Keratinocyte (primary cell): ENCODE data around the gene CHST14. TPM values are rescaled to one million over a fixed set of nuclear protein-coding genes. Genes with fewer than 3 reads are reported as not detected.

Experiments
- DNase-seq: peaks from one replicate; pipeline ENCODE4 v3.0.0-alpha.2; 2011; ENCODE audit warnings: low read depth, missing footprints, low spot score
- FAIRE-seq: peaks from 2 replicates; lab custom pipeline; 2011; peaks lifted over from hg19 to GRCh38; lab: Jason Lieb, UNC
- H2AFZ ChIP-seq: 2 replicates; pipeline ENCODE4 v1.6.0; 2012; ENCODE audit warnings: low read length, control low read depth, inconsistent platforms; ENCODE audit not compliant: control insufficient read depth
- H3K27ac ChIP-seq: 2 replicates; pipeline ENCODE4 v1.5.1; 2011; ENCODE audit warnings: low read length; ENCODE audit not compliant: control insufficient read depth, insufficient read depth
- H3K27me3 ChIP-seq: 3 replicates; pipeline ENCODE4 v1.6.0; 2011; ENCODE audit warnings: low read length; ENCODE audit not compliant: control insufficient read depth, insufficient read depth; ENCODE audit errors: extremely low read depth
- H3K36me3 ChIP-seq, 2 experiments: 2 replicates in 1 of 2; 3 replicates in 1 of 2; pipeline ENCODE4 v1.5.1; 2011; ENCODE audit warnings: low read length in 2 of 2, mild to moderate bottlenecking in 1 of 2; ENCODE audit not compliant: control insufficient read depth in 2 of 2, insufficient read depth in 2 of 2; ENCODE audit errors: extremely low read depth in 1 of 2
- H3K4me1 ChIP-seq: 3 replicates; pipeline ENCODE4 v1.5.1; 2011; ENCODE audit warnings: low read length; ENCODE audit not compliant: control insufficient read depth, insufficient read depth; ENCODE audit errors: extremely low read depth
- H3K4me2 ChIP-seq: 3 replicates; pipeline ENCODE4 v1.6.0; 2011; ENCODE audit warnings: low read depth, low read length; ENCODE audit not compliant: control insufficient read depth, insufficient read depth; ENCODE audit errors: extremely low read depth
- H3K4me3 ChIP-seq, 3 experiments: fragments of 200-600 bp in 1 of 3; sonication (generic) in 1 of 3; 2 replicates in 2 of 3; 3 replicates in 1 of 3; pipeline ENCODE4 v1.5.1; 2011 to 2016; ENCODE audit warnings: low read length in 3 of 3, mild to moderate bottlenecking in 3 of 3, control low read depth in 2 of 3, inconsistent platforms in 1 of 3, low read depth in 1 of 3, mixed read lengths in 1 of 3, mixed run types in 1 of 3, moderate library complexity in 1 of 3; ENCODE audit not compliant: control insufficient read depth in 2 of 3, insufficient read depth in 2 of 3; ENCODE audit errors: extremely low read depth in 1 of 3
- H3K79me2 ChIP-seq: 2 replicates; pipeline ENCODE4 v1.6.0; 2012; ENCODE audit warnings: low read length; ENCODE audit not compliant: control insufficient read depth, insufficient read depth
- H3K9ac ChIP-seq: 3 replicates; pipeline ENCODE4 v1.6.0; 2011; ENCODE audit warnings: low read length; ENCODE audit not compliant: control insufficient read depth, insufficient read depth; ENCODE audit errors: extremely low read depth
- H3K9me1 ChIP-seq: 3 replicates; pipeline ENCODE4 v1.6.0; 2011; ENCODE audit warnings: low read length; ENCODE audit not compliant: control insufficient read depth, insufficient read depth; ENCODE audit errors: extremely low read depth
- H3K9me3 ChIP-seq: 2 replicates; pipeline ENCODE4 v1.5.1; 2012; ENCODE audit warnings: low read depth, low read length; ENCODE audit not compliant: control insufficient read depth
- H4K20me1 ChIP-seq: 3 replicates; pipeline ENCODE4 v1.6.0; 2011; ENCODE audit warnings: low read length; ENCODE audit not compliant: control insufficient read depth, insufficient read depth; ENCODE audit errors: extremely low read depth
- EZH2 ChIP-seq: IDR thresholded peaks from one replicate; pipeline ENCODE4 v1.6.1; 2012; ENCODE audit warnings: inconsistent platforms, mild to moderate bottlenecking, low read length, moderate library complexity
- dilution Hi-C: fragments of 300-500 bp; cut with MboI; formaldehyde crosslinking; loops from one replicate; pipeline ENCODE4 v1.7.0; 2020; ENCODE audit warnings: low sequenced_read_pairs; ENCODE audit not compliant: extremely low pct_ligation_motif_present
- polyA plus RNA-seq, 5 experiments: library from polyadenylated mRNA; depleted of rRNA in 3 of 5; stranded (reverse) in 3 of 5; stranded (forward) in 1 of 5; unstranded in 1 of 5; fragments of >200 nt; gene quantifications; 1 replicate in 1 of 5; 2 replicates in 3 of 5; 3 replicates in 1 of 5; pipeline versions ENCODE4 v1.2.1 to v1.2.3, GENCODE V29; 2011 to 2012; ENCODE audit warnings: missing spikeins in 2 of 5, low read depth in 1 of 5, low replicate concordance in 1 of 5
- TF ChIP-seq, protein P1 (sequence below), 3 experiments: IDR thresholded peaks in 1 of 3; conservative IDR thresholded peaks in 1 of 3; optimal IDR thresholded peaks in 1 of 3; 2 replicates in 2 of 3; 3 replicates in 1 of 3; pipeline versions ENCODE3 to v1.5.1; 2011; ENCODE audit warnings: low read length in 3 of 3, mild to moderate bottlenecking in 3 of 3, moderate library complexity in 2 of 3, control low read depth in 1 of 3, inconsistent platforms in 1 of 3; ENCODE audit not compliant: insufficient read depth in 2 of 3; ENCODE audit errors: extremely low read depth in 1 of 3

Gene CHST14
- polyA plus RNA-seq, 1 donor (not counting 4 experiments of a cell fraction or from before 2014, with no cell fraction given), result 1.5 TPM

DNA sequence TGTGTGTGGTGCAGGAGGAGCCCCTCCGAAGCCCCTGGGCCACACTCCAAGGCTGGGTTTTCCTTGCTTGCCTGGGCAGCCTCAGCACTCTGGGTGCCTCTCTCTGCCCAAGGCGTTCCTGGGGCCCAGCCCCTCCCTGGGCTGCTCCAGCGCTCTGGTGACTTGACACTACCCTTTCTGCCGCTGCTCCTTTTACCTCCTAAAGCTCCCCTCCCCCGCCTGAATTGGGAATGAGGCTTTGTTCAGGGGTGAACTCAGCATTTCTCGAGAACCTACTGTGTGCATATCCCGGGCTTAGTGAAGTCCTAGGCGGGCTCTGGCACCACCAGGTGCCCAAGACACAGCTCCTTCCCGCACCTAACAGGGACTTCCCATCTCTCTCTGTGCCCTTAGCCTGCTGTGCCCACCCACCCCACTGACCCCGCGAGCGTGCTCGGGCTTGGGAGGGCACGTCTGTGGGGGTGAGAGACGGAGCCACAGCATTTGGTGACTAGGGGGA is 31.3 kb upstream of the CHST14 start:
- no peak overlapping the region for H3K27ac ChIP-seq
- H3K9ac ChIP-seq, result peak overlapping the region; percentile 42
- H3K36me3 ChIP-seq, result no peaks in the 10 kb centered on the region
- peak overlapping the region; percentile 90 for H3K4me2 ChIP-seq
- peaks cover 3% of the 10 kb centered on the region for H4K20me1 ChIP-seq
- H3K4me3 ChIP-seq, result peak overlapping the region; percentile 75 to 77 (median 75)
- no peaks in the 10 kb centered on the region for H3K9me3 ChIP-seq
- H3K27me3 ChIP-seq, result peaks cover 45% of the 10 kb centered on the region
- DNase-seq (no peak), FAIRE-seq (peak; percentile 49)
- dilution Hi-C loops, result no loop called here
- H3K4me1 ChIP-seq, result peaks cover 26% of the 10 kb centered on the region
- H3K9me1 ChIP-seq, result no peaks in the 10 kb centered on the region
- TF ChIP-seq, protein P1, sequence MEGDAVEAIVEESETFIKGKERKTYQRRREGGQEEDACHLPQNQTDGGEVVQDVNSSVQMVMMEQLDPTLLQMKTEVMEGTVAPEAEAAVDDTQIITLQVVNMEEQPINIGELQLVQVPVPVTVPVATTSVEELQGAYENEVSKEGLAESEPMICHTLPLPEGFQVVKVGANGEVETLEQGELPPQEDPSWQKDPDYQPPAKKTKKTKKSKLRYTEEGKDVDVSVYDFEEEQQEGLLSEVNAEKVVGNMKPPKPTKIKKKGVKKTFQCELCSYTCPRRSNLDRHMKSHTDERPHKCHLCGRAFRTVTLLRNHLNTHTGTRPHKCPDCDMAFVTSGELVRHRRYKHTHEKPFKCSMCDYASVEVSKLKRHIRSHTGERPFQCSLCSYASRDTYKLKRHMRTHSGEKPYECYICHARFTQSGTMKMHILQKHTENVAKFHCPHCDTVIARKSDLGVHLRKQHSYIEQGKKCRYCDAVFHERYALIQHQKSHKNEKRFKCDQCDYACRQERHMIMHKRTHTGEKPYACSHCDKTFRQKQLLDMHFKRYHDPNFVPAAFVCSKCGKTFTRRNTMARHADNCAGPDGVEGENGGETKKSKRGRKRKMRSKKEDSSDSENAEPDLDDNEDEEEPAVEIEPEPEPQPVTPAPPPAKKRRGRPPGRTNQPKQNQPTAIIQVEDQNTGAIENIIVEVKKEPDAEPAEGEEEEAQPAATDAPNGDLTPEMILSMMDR (optimal IDR thresholded peaks at IDR 0.05 in 1 of 3, IDR thresholded peaks at IDR 0.05 in 1 of 3, conservative IDR thresholded peaks at IDR 0.05 in 1 of 3; ENCODE audit: extremely low read depth in 1 of 3, insufficient read depth in 2 of 3, low read length in 3 of 3), result no peak
- no peak for TF ChIP-seq EZH2
- peak overlapping the region; percentile 78 for H2AFZ ChIP-seq
- peaks cover 19% of the 10 kb centered on the region for H3K79me2 ChIP-seq

DNA sequence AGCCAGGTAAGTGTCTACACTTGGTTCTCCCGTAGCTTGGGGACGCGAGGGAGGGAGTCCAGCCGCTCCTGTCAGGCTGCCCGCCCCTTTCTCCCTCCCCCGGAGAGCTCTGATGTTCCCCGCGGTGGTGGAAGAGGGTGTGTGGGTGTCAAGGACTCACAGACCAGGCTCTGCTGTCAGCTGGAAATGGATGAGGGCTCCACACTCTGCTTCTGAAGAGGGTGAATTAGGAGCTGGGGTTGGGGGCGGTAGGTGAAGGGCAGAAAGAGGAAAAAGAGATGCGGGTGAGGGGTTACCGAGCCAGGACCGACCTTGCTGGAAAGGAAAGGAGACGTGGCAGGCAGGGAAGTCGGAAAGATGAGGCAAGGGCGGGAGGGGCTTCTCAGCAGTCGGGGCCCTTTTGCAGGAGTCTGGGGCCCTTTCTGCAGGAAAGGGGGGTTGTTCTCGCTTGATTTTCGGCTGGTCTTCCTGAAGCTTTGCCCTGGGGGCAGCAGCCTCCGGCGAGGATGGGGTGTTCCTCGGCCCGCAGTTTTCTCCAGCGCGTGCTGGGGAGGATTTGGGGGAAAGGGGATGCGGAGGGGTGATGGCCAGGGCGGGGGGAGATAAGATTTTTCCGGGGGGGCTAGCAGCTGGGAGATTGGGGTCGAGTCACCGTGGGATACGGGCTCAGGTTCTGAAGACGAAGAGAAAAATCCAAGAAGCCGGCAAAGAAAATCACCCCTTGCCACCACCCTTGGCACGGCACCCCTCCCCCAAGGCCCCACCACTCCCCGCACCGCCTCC is 30.6 kb upstream of the CHST14 start:
- Histone ChIP-seq H4K20me1 (peaks cover 3% of the 10 kb centered on the region), H3K27me3 (peaks cover 38% of the 10 kb centered on the region), H3K9me3 (no peaks in the 10 kb centered on the region), H3K9me1 (no peaks in the 10 kb centered on the region), H3K9ac (peak overlapping the region; percentile 42), H3K4me3 (peak overlapping the region; percentile 75 to 77 (median 75)), H3K4me1 (peaks cover 26% of the 10 kb centered on the region), H3K27ac (no peak overlapping the region), H3K79me2 (peaks cover 19% of the 10 kb centered on the region), H3K36me3 (no peaks in the 10 kb centered on the region), H2AFZ (peak overlapping the region; percentile 78), H3K4me2 (peak overlapping the region; percentile 90)
- DNase-seq (no peak), FAIRE-seq (no peak)
- TF ChIP-seq EZH2, result no peak
- TF ChIP-seq, protein P1 (optimal IDR thresholded peaks at IDR 0.05 in 1 of 3, IDR thresholded peaks at IDR 0.05 in 1 of 3, conservative IDR thresholded peaks at IDR 0.05 in 1 of 3; ENCODE audit: extremely low read depth in 1 of 3, insufficient read depth in 2 of 3, low read length in 3 of 3), result peak in 1 of 3 experiments; percentile 6
- dilution Hi-C loops, result no loop called here
